Hepatocyte (in vitro differentiated cells): Measurements from ENCODE around the gene EPM2AIP1.

Experiments used
- CTCF ChIP-seq: fragments of 200-600 bp; sonication (generic); IDR thresholded peaks from 2 replicates; pipeline ENCODE4 v1.5.1; 2016; ENCODE audit warnings: antibody characterized with exemption, mild to moderate bottlenecking; ENCODE audit not compliant: poor library complexity
- EZH2 ChIP-seq: fragments of 200-600 bp; sonication (generic); IDR thresholded peaks from 2 replicates; pipeline ENCODE4 v1.6.1; 2016; ENCODE audit warnings: antibody characterized with exemption, mild to moderate bottlenecking, borderline replicate concordance

GRCh38 chr3:37015642-37016041, 22.7 kb upstream of the EPM2AIP1 start:
- TF ChIP-seq CTCF, result no peak
- no peak for TF ChIP-seq EZH2
